Measurements from ENCODE around the gene GTF2H4. TPM values are rescaled to one million over a fixed set of nuclear protein-coding genes. Genes with fewer than 3 reads are reported as not detected.
"Not testable (repeated sequence)": the region's sequence is repeated elsewhere in the genome, so short reads cannot be mapped to it uniquely, and the experiment has no call there.

The GTF2H4 gene
- 24.4 TPM for polyA plus RNA-seq
- long read RNA-seq, donor 1, partial matches to known transcripts = 0 of 4 reads
- long read RNA-seq, donor 1, other reads (novel, unspliced or antisense) = 0 of 4 reads
- long read RNA-seq, donor 2, partial matches to known transcripts = 7 of 11 reads
- long read RNA-seq, donor 2, other reads (novel, unspliced or antisense) = 0 of 11 reads
- long read RNA-seq, donor 3, partial matches to known transcripts = 6 of 11 reads
- long read RNA-seq, donor 3, other reads (novel, unspliced or antisense) = 0 of 11 reads
- long read RNA-seq, donor 4 = 0 reads
- long read RNA-seq, donor 5, partial matches to known transcripts = 0 of 1 reads
- long read RNA-seq, donor 5, other reads (novel, unspliced or antisense) = 0 of 1 reads
- long read RNA-seq, donor 6, partial matches to known transcripts = 0 of 3 reads
- long read RNA-seq, donor 6, other reads (novel, unspliced or antisense) = 0 of 3 reads
- long read RNA-seq, donor 7, partial matches to known transcripts = 0 of 1 reads
- long read RNA-seq, donor 7, other reads (novel, unspliced or antisense) = 0 of 1 reads
- long read RNA-seq, donor 8, partial matches to known transcripts = 5 of 8 reads
- long read RNA-seq, donor 8, other reads (novel, unspliced or antisense) = 0 of 8 reads
- long read RNA-seq, donor 9, transcript GTF2H4-201 (14 exons, 1,735 nt) = major isoform, 5 of 6 reads
- long read RNA-seq, donor 9, partial matches to known transcripts = 0 of 6 reads
- long read RNA-seq, donor 9, other reads (novel, unspliced or antisense) = 0 of 6 reads
- long read RNA-seq, donor 10, partial matches to known transcripts = 0 of 4 reads
- long read RNA-seq, donor 10, other reads (novel, unspliced or antisense) = 0 of 4 reads
- long read RNA-seq, donor 11, partial matches to known transcripts = 0 of 2 reads
- long read RNA-seq, donor 11, other reads (novel, unspliced or antisense) = 0 of 2 reads

DNA sequence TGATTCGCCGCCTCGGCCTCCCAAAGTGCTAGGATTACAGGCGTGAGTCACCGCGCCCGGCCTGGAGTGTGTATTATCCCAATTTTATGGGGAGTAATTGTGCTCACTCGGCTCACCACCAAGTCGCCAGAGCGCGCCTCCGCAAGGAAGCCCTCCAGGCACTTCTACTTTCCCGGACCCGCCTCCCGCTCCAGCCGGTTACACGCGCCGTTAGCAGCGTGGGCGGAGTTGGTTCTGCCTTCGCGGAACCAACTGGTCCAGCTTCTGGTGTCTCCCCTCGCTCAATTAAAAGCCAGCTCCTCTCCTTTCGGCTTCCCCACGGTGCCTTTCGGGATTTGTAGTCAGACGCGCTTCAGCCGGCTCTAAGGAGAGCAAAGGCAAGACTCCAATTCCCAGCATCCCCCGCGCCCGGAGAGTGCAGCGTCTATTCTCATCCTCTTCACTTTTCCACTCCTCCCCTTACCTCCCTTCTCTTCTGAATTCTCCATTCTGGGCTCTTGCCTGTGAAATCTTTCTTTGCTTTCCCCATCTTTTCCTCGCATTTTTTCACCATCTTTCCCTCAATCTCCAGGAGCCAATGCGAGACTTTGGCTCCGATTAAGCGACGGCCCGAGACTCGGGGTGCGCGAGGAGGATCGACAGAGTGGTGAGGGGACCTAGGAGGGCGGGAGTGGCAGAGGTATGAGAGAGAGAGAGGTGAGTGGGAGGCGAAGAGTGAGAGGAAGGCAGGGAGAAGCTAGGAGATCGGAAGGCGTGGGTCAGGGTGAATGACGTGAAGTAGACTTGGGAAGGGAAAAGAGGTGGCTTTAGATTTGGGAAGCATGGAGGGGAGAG, at the start of gene GTF2H4:
Gene GTF2H4, plus strand, starts transcription at position 450 of the 834 bp plus-strand sequence.
- Histone ChIP-seq H3K4me3 (ENCODE audit: low read length) (peak within 1 kb of the TSS; percentile 74), H3K27ac (ENCODE audit: low read length) (peak within 1 kb of the TSS; percentile 12), H3K9me3 (ENCODE audit: control insufficient read depth, low read depth, low read length) (no peaks in the 10 kb centered on the region), H3K27me3 (ENCODE audit: control insufficient read depth, insufficient read depth, low read length) (no peaks in the 10 kb centered on the region), H3K4me1 (ENCODE audit: control insufficient read depth, insufficient read depth, low read length) (peaks cover 5% of the 10 kb centered on the region), H3K36me3 (ENCODE audit: control insufficient read depth, insufficient read depth, low read length) (peaks cover 27% of the 10 kb centered on the region)
- peak; percentile 97 to 98 for DNase-seq
- WGBS (ENCODE audit: insufficient coverage, low lambda C conversion rate) = 0% methylated on average over 4 of the region's 49 CpGs

DNA sequence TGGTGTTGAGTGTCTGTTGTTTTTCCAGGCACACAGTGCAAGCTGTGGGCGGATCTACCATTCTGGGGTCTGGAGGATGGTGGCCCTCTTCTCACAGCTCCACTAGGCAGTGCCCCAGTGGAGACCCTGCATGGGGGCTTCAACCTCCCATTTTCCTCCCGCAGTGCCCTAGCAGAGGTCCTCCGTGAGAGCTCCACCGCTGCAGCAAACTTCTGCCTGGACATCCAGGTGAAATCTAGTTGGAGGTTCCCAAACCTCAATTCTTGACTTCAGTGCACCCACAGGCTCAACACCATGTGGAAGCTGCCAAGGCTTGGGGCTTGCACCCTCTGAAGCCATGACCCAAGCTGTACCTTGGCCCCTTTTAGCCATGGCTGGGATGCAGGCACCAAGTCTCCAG, 48.3 kb upstream of the GTF2H4 start:
- H3K4me3 ChIP-seq (ENCODE audit: low read length); H3K27me3 ChIP-seq (ENCODE audit: control insufficient read depth, insufficient read depth, low read length); DNase-seq; H3K9me3 ChIP-seq (ENCODE audit: control insufficient read depth, low read depth, low read length); H3K36me3 ChIP-seq (ENCODE audit: control insufficient read depth, insufficient read depth, low read length); H3K27ac ChIP-seq (ENCODE audit: low read length): not testable (repeated sequence)
- peaks cover 19% of the 10 kb centered on the region for H3K4me1 ChIP-seq (ENCODE audit: control insufficient read depth, insufficient read depth, low read length)
- no CpG with 5 or more reads among the region's 4 CpGs for WGBS (ENCODE audit: insufficient coverage, low lambda C conversion rate)

DNA sequence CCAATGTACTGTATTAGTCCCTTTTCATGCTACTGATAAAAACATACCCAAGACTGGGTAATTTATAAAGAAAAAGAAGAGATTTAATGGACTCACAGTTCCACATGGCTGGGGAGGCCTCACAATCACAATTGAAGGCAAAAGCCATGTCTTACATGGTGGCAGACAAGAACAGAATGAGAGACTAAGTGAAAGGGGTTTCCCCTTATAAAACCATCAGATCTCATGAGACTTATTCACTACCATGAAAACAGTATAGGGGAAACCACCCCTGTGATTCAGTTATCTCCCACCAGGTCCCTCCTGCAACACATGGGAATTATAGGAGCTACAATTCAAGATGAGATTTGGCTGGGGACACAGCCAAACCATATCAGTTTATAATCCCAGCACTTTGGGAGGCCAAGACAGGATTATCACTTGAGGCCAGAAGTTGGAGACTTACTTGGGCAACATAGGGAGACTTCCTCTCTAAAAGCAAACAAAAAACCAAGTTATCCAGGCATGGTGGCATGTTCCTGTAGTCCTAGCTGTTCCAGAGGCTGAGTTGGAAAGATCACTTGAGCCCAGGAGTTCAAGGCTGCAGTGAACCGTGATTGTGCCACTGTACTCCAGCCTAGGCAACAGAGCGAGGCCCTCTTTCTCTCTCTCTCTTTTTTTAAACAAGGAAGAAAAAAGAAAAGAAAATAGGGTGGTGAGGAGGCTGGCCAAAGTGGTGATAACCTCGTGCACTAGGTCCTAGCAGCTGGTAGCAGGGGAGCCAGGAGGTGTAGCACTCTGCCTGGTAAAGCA, 46.6 kb upstream of the GTF2H4 start:
- H3K4me1 ChIP-seq (ENCODE audit: control insufficient read depth, insufficient read depth, low read length) = peaks cover 6% of the 10 kb centered on the region
- H3K4me3 ChIP-seq (ENCODE audit: low read length) = no peak overlapping the region
- H3K9me3 ChIP-seq (ENCODE audit: control insufficient read depth, low read depth, low read length) = peaks cover 7% of the 10 kb centered on the region
- H3K27me3 ChIP-seq (ENCODE audit: control insufficient read depth, insufficient read depth, low read length) = no peaks in the 10 kb centered on the region
- WGBS (ENCODE audit: insufficient coverage, low lambda C conversion rate) = no CpG with 5 or more reads among the region's 3 CpGs
- no peaks in the 10 kb centered on the region for H3K36me3 ChIP-seq (ENCODE audit: control insufficient read depth, insufficient read depth, low read length)
- DNase-seq = no peak
- no peak overlapping the region for H3K27ac ChIP-seq (ENCODE audit: low read length)

DNA sequence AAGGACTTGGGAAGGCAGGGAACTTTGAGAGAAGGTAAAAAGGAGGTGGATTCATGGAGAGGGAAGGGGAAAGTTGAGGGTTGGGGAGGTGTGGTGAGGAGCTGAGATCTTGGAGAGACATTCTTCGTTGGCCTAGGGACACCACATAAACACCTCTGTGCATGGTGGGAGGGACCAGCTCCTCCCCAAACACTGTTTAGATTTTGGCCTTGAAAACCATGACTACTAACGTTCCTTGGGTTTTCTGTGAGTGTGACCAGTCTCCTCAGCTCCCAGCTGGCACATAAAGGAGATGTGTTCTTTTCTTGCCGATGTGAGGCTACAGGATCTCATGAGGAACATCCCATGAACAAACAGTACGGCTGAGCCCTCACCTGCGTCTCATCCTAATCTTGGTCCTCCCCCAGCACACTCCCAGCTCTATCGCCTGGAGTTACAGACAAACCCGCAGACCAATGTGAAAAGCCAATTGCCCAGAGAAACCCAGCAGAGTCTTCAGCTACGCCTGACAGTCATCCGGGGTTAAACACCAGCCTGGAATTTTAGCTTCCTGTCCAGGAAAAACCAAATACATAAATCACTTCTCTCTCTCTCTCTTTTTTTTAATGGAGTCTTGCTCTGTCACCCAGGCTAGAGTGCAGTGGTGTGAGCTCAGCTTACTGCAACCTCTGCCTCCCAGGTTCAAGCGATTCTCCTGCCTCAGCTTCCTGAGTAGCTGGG, 45.7 kb upstream of the GTF2H4 start:
- H3K27ac ChIP-seq (ENCODE audit: low read length) = no peak overlapping the region
- no peaks in the 10 kb centered on the region for H3K4me1 ChIP-seq (ENCODE audit: control insufficient read depth, insufficient read depth, low read length)
- no CpG with 5 or more reads among the region's 10 CpGs for WGBS (ENCODE audit: insufficient coverage, low lambda C conversion rate)
- DNase-seq = no peak
- no peak overlapping the region for H3K4me3 ChIP-seq (ENCODE audit: low read length)
- H3K36me3 ChIP-seq (ENCODE audit: control insufficient read depth, insufficient read depth, low read length) = no peaks in the 10 kb centered on the region
- H3K9me3 ChIP-seq (ENCODE audit: control insufficient read depth, low read depth, low read length) = peaks cover 7% of the 10 kb centered on the region
- H3K27me3 ChIP-seq (ENCODE audit: control insufficient read depth, insufficient read depth, low read length) = no peaks in the 10 kb centered on the region

DNA sequence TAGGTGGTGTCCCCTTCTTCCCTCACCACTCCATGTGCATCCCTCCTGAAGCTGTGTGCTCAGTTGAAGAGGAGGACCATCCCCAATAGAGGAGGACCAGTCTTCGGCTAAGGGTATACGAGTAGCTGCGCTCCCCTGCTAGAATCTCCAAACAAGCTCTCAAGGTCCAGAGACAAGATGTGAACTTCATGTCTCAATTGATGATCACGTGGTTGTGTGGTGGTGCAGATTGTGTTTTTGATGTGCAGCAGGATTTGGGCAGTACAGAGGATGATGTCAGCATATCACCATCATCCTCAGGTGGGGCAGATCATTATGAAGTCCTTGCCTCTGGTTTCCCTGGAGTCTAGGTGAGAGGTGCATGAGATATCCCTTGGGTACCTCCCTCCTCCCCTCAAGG, 43.7 kb upstream of the GTF2H4 start:
- Histone ChIP-seq H3K36me3 (ENCODE audit: control insufficient read depth, insufficient read depth, low read length) (no peaks in the 10 kb centered on the region), H3K27ac (ENCODE audit: low read length) (no peak overlapping the region), H3K4me1 (ENCODE audit: control insufficient read depth, insufficient read depth, low read length) (no peaks in the 10 kb centered on the region), H3K9me3 (ENCODE audit: control insufficient read depth, low read depth, low read length) (peaks cover 7% of the 10 kb centered on the region), H3K27me3 (ENCODE audit: control insufficient read depth, insufficient read depth, low read length) (no peaks in the 10 kb centered on the region), H3K4me3 (ENCODE audit: low read length) (no peak overlapping the region)
- no peak for DNase-seq
- no CpG with 5 or more reads among the region's 4 CpGs for WGBS (ENCODE audit: insufficient coverage, low lambda C conversion rate)

DNA sequence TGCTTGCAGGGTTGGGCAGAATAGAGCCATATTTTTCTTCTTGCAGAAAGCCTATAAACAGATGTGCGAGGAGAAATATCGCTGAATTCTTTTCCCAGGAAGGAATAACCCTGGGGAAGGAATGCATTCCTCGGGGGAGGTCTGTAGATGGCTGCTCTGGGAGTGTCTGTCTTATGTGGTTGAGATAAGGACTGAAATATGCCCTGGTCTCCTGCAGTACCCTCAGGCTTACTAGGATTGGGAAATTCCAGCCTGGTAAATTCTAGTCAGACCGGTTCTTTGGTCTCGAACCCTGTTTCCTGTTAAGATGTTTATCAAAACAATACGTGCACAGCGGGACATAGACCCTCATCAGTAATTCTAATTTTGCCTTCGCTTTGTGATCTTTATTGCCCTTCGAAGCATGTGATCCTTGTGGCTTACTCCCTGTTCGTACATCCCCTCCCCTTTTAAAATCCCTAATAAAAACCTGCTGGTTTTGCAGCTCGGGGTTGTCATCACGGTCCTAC, 38.7 kb upstream of the GTF2H4 start:
- not testable (repeated sequence) for H3K27ac ChIP-seq (ENCODE audit: low read length); H3K4me1 ChIP-seq (ENCODE audit: control insufficient read depth, insufficient read depth, low read length); DNase-seq; H3K36me3 ChIP-seq (ENCODE audit: control insufficient read depth, insufficient read depth, low read length); H3K27me3 ChIP-seq (ENCODE audit: control insufficient read depth, insufficient read depth, low read length); H3K4me3 ChIP-seq (ENCODE audit: low read length)
- WGBS (ENCODE audit: insufficient coverage, low lambda C conversion rate) = 88% methylated on average over 3 of the region's 12 CpGs
- H3K9me3 ChIP-seq (ENCODE audit: control insufficient read depth, low read depth, low read length) = peaks cover 14% of the 10 kb centered on the region

DNA sequence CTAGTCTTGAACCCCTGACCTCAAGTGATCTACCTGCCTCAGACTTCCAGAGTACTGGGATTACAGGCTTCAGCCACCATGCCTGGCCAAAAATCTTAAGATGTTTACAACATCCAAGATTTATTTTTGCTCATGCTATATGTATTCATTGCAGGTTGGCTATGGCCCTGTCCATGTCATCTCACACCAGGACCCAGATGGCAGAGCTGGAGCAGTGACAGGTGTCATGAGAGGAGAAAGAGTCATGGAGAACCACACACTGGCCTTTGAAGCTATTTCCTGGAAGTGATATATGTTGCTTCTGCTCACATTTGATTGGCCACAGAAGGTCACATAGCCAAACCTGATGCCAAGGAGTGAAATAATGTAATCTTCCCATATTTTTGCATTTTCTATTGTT, 37.5 kb upstream of the GTF2H4 start:
- no peak for DNase-seq
- Histone ChIP-seq H3K4me3 (ENCODE audit: low read length) (no peak overlapping the region), H3K4me1 (ENCODE audit: control insufficient read depth, insufficient read depth, low read length) (no peaks in the 10 kb centered on the region), H3K27me3 (ENCODE audit: control insufficient read depth, insufficient read depth, low read length) (no peaks in the 10 kb centered on the region), H3K36me3 (ENCODE audit: control insufficient read depth, insufficient read depth, low read length) (no peaks in the 10 kb centered on the region), H3K27ac (ENCODE audit: low read length) (no peak overlapping the region), H3K9me3 (ENCODE audit: control insufficient read depth, low read depth, low read length) (peaks cover 14% of the 10 kb centered on the region)

DNA sequence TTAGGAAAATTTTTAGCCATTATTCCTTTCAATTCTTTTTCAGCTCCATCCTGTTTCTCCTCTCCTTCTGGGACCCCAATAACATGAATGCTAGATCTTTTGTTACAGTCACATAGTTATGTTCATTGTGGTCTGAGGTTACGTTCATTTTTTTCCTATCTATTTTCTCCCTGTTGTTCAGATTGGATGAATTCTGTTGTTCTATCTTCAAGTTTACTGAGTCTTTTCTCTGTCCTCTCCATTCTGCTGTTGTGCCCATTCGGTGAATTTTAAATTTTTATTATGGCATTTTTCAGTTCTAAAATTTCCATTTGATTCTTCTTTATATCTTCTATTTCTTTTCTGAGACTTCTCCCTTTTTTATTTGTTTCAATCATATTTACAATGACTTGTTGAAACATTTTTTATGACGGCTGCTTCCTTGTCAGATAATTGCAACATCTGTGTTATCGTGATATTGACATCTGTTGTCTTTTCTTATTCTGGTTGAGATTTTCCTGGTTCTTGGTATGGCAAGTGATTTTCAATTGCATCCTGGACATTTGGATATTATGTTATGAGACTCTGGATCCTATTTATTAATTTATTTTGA, 36.3 kb upstream of the GTF2H4 start:
- no peak for DNase-seq
- WGBS (ENCODE audit: insufficient coverage, low lambda C conversion rate) = 67% methylated on average over 3 of the region's 4 CpGs
- H3K27me3 ChIP-seq (ENCODE audit: control insufficient read depth, insufficient read depth, low read length) = no peaks in the 10 kb centered on the region

DNA sequence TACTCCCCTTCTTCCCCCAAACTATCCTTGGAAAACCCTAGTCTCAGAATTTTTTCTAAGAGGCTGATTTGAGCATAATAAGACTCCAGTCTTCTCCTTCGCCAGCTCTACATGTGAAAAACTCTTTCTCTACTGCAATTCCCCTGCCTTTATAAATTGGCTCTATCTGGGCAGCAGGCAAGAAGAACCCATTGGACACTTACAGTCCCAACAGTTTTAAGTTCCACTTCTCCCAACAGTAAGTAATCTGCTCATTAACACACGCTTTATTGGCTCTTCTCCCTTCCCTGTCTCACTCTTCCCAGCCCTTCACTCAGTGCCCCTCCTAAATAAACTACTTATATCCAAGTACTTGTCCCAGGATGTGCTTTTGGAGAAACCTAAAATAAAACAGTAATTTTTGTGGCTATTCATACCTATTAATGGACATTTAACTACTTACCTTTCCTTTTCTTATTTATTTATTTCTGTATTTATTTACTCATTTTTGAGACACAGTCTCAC, 34.8 kb upstream of the GTF2H4 start:
- Histone ChIP-seq H3K27me3 (ENCODE audit: control insufficient read depth, insufficient read depth, low read length) (no peaks in the 10 kb centered on the region), H3K4me3 (ENCODE audit: low read length) (no peak overlapping the region), H3K9me3 (ENCODE audit: control insufficient read depth, low read depth, low read length) (peaks cover 14% of the 10 kb centered on the region), H3K27ac (ENCODE audit: low read length) (no peak overlapping the region), H3K36me3 (ENCODE audit: control insufficient read depth, insufficient read depth, low read length) (no peaks in the 10 kb centered on the region), H3K4me1 (ENCODE audit: control insufficient read depth, insufficient read depth, low read length) (peaks cover 4% of the 10 kb centered on the region)
- WGBS (ENCODE audit: insufficient coverage, low lambda C conversion rate) = no CpG with 5 or more reads among the region's 2 CpGs
- no peak for DNase-seq

More for the DNA sequence above, 36.3 kb upstream of the GTF2H4 start:
- H3K4me3 ChIP-seq (ENCODE audit: low read length) = no peak overlapping the region
- H3K27ac ChIP-seq (ENCODE audit: low read length) = no peak overlapping the region
- no peaks in the 10 kb centered on the region for H3K4me1 ChIP-seq (ENCODE audit: control insufficient read depth, insufficient read depth, low read length)
- H3K36me3 ChIP-seq (ENCODE audit: control insufficient read depth, insufficient read depth, low read length) = no peaks in the 10 kb centered on the region
- H3K9me3 ChIP-seq (ENCODE audit: control insufficient read depth, low read depth, low read length) = peaks cover 14% of the 10 kb centered on the region

Measured in large intestine (tissue), 12 donors.